Esophagus muscularis mucosa (tissue), 4 donors: ENCODE data around the gene LIPC. TPM values are rescaled to one million over a fixed set of nuclear protein-coding genes. Genes with fewer than 3 reads are reported as not detected.

Experiments
- DNase-seq: peaks from one replicate; pipeline ENCODE4 v3.0.0-alpha.2; 2017; ENCODE audit errors: extremely low spot score
- H3K27ac ChIP-seq, 4 donors: fragments of 200-600 bp; sonication (generic); replicated peaks in 1 of 4; 1 replicate in 3 of 4; 2 replicates in 1 of 4; pipeline ENCODE4 v1.5.1; 2016 to 2019; ENCODE audit warnings: mild to moderate bottlenecking in 1 of 4
- H3K27me3 ChIP-seq, 4 donors: fragments of 200-600 bp; sonication (generic); one replicate each; pipeline versions ENCODE4 v1.5.1 to v1.6.0; 2016 to 2019
- H3K36me3 ChIP-seq, 4 donors: fragments of 200-600 bp; sonication (generic); one replicate each; pipeline ENCODE4 v1.5.1; 2016 to 2019
- H3K4me1 ChIP-seq, 4 donors: fragments of 200-600 bp; sonication (generic); one replicate each; pipeline ENCODE4 v1.5.1; 2016 to 2019
- H3K4me3 ChIP-seq, 4 donors: fragments of 200-600 bp; sonication (generic); 1 replicate in 2 of 4; 2 replicates in 2 of 4; pipeline ENCODE4 v1.5.1; 2016 to 2019; ENCODE audit warnings: mild to moderate bottlenecking in 4 of 4, moderate library complexity in 1 of 4
- H3K9me3 ChIP-seq, 4 donors: fragments of 200-600 bp; sonication (generic); 1 replicate in 3 of 4; 2 replicates in 1 of 4; pipeline ENCODE4 v1.5.1; 2016 to 2019
- EP300 ChIP-seq: sonication (generic); formaldehyde crosslinking; IDR thresholded peaks from one replicate; pipeline ENCODE4 v1.6.1; 2017; ENCODE audit warnings: antibody characterized with exemption
- POLR2A ChIP-seq: fragments of 450-650 bp; IDR thresholded peaks from one replicate; pipeline ENCODE4 v1.6.1; 2017; ENCODE audit warnings: antibody characterized with exemption, moderate library complexity, mild to moderate bottlenecking, low read depth
- POLR2AphosphoS5 ChIP-seq, 2 donors: sonication (generic); formaldehyde crosslinking; IDR thresholded peaks; one replicate each; pipeline ENCODE4 v1.6.1; 2017; ENCODE audit warnings: antibody characterized with exemption in 2 of 2
- WGBS: methylation state at CpG from one replicate; pipeline ENCODE4 v1.1.5; 2018; 5-methylcytosine and 5-hydroxymethylcytosine counted together
- intact Hi-C: fragments of 100-400 bp; cut with DNase I; formaldehyde crosslinking; loops from one replicate; pipeline ENCODE4 v1.15.1; 2023
- total RNA-seq, 4 donors: library from RNA; depleted of rRNA; stranded (reverse); fragments of >200 nt; gene quantifications; one replicate each; pipeline versions ENCODE4 v1.1.0 to v1.2.1, GENCODE V29; 2016
- TF ChIP-seq, protein P1 (sequence below), 3 experiments: fragments of 200-600 bp in 2 of 3; fragments of 450-650 bp in 1 of 3; sonication (generic) in 2 of 3; IDR thresholded peaks; one replicate each; pipeline ENCODE4 v1.5.1; 2017 to 2019; ENCODE audit warnings: antibody characterized with exemption in 3 of 3, mild to moderate bottlenecking in 2 of 3, moderate library complexity in 1 of 3

LIPC gene
- total RNA-seq, 4 donors from 2014 or later, result 0.06 to 0.63 (median 0.37) TPM

DNA sequence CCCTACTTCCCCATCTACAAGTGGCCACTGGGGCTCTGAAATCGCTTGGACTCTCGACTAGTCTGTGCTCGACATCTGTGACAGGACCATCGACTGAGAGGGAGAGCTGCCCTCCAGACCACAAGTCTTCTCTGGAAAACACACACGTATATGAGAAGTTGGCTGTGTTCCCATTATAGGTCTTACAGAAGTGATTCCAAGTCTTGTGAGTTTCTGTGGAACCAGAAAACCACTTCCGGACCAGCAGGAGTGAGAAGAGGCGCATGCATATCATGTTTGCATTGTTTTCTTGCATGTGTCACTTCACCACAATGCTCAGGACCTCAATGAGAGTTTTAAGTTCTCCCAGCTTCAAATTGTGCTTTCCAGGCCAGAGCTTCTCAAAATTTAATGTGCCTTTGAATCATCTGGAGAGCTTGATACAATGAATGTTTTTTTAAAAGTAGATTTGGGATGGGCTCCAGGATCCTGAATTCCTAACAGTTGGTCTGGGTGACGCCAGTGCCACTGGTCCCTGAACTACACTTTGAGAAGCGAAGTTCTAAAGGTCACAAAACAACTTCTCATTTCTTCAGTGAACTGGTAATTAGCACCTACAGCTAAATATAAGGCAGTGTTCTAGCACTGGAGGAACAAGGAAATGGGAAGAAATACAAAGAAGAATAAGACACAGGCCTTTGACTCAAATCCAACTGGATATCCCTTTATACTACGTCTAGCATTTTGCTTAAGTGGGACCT is 15.7 kb downstream of the LIPC start:
- no peak overlapping the region for H3K4me3 ChIP-seq
- no peak for DNase-seq
- no peak for TF ChIP-seq POLR2AphosphoS5 (IDR thresholded peaks at IDR 0.05)
- TF ChIP-seq, protein P1, sequence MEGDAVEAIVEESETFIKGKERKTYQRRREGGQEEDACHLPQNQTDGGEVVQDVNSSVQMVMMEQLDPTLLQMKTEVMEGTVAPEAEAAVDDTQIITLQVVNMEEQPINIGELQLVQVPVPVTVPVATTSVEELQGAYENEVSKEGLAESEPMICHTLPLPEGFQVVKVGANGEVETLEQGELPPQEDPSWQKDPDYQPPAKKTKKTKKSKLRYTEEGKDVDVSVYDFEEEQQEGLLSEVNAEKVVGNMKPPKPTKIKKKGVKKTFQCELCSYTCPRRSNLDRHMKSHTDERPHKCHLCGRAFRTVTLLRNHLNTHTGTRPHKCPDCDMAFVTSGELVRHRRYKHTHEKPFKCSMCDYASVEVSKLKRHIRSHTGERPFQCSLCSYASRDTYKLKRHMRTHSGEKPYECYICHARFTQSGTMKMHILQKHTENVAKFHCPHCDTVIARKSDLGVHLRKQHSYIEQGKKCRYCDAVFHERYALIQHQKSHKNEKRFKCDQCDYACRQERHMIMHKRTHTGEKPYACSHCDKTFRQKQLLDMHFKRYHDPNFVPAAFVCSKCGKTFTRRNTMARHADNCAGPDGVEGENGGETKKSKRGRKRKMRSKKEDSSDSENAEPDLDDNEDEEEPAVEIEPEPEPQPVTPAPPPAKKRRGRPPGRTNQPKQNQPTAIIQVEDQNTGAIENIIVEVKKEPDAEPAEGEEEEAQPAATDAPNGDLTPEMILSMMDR (IDR thresholded peaks at IDR 0.05), result no peak
- TF ChIP-seq EP300, result no peak
- TF ChIP-seq POLR2A, result no peak
- no peaks in the 10 kb centered on the region for H3K9me3 ChIP-seq
- H3K27me3 ChIP-seq, result no peaks in the 10 kb centered on the region
- H3K27ac ChIP-seq, result no peak overlapping the region
- intact Hi-C loops, result no loop called here
- no peaks in the 10 kb centered on the region for H3K36me3 ChIP-seq
- WGBS, result 73% methylated on average over 10 of the region's 10 CpGs
- H3K4me1 ChIP-seq, result peaks cover 0 to 17% (median 12%) of the 10 kb centered on the region in 4 donors

DNA sequence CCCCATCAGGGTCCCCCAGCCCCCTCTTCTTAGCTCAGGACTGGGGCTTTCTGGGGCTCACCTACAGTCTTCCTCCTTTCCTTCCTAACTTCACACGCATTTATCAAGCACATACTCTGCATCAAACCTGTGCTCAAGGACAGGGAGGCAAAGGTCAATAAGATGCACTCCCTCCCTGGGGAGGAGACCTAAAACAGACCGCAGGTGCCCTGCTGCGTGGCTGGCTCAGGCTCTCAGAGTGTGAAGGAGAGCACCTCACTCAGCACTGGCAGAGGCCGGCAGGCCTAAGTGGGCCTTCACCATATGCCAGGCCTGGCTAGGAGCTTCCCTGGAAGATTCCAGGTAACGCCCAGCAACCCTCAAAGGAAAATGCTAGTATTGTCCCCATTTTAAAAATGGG is 16.5 kb downstream of the LIPC start:
- Histone ChIP-seq H3K27me3 (no peaks in the 10 kb centered on the region), H3K4me3 (no peak overlapping the region), H3K4me1 (peaks cover 0 to 17% (median 12%) of the 10 kb centered on the region in 4 donors), H3K9me3 (no peaks in the 10 kb centered on the region), H3K27ac (no peak overlapping the region), H3K36me3 (no peaks in the 10 kb centered on the region)
- no peak for DNase-seq
- 96% methylated on average over 5 of the region's 5 CpGs for WGBS
- no peak for TF ChIP-seq EP300
- intact Hi-C loops, result no loop called here

DNA sequence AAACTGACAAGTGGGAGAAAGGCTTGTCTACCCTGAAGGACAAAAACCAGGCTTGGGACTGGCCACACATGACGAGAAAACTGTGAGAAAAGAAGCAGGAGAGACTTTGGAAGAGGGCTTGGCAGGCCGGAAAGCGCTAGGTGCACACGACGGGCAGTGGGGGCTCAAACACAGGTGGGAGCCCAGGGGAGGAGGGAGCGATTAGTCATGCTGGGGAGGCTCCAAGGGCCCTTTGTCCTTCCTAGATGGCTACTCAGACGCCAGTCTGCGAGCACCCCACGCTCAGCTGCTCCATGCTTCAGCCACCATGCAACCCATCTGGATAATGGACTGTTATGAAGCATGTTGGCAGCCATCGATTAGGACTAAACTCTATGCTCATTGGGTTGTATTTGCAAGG is 17.1 kb downstream of the LIPC start:
- H3K27ac ChIP-seq, result no peak overlapping the region
- no peaks in the 10 kb centered on the region for H3K27me3 ChIP-seq
- no peak for TF ChIP-seq EP300
- TF ChIP-seq POLR2AphosphoS5 (IDR thresholded peaks at IDR 0.05), result no peak
- TF ChIP-seq POLR2A, result no peak
- TF ChIP-seq, protein P1 (IDR thresholded peaks at IDR 0.05), result no peak
- intact Hi-C loops, result no loop called here
- WGBS, result 89% methylated on average over 10 of the region's 10 CpGs
- DNase-seq, result no peak
- H3K9me3 ChIP-seq, result no peaks in the 10 kb centered on the region
- no peak overlapping the region for H3K4me3 ChIP-seq
- no peaks in the 10 kb centered on the region for H3K36me3 ChIP-seq
- H3K4me1 ChIP-seq, result peaks cover 0 to 17% (median 12%) of the 10 kb centered on the region in 4 donors

DNA sequence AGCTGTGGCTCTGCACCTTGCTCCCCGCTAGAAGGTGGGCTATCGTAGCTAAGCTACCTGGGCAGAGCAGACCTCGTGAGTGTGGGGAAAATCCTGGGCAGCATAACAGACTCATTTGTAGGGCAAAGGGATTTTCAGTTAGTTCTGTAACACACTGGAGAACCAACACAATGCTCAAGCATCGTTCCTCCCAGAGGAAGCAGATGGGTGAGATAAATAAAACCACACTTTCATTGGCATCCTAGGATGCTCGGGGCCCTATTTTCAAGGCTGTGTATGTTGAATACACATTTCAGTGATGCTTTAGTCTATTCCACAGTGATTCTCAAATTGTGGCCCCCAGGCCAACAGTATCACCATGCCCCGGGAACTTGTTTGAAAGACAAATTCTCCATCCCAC is 20.0 kb downstream of the LIPC start:
- Histone ChIP-seq H3K27ac (no peak overlapping the region), H3K36me3 (no peaks in the 10 kb centered on the region), H3K4me3 (no peak overlapping the region), H3K9me3 (no peaks in the 10 kb centered on the region), H3K27me3 (no peaks in the 10 kb centered on the region), H3K4me1 (peaks cover 0 to 10% (median 8%) of the 10 kb centered on the region in 4 donors)
- TF ChIP-seq, protein P1 (IDR thresholded peaks at IDR 0.05), result no peak
- TF ChIP-seq POLR2A (no peak), EP300 (no peak), POLR2AphosphoS5 (IDR thresholded peaks at IDR 0.05) (no peak)
- intact Hi-C loops, result no loop called here
- DNase-seq, result no peak
- 96% methylated on average over 6 of the region's 6 CpGs for WGBS

DNA sequence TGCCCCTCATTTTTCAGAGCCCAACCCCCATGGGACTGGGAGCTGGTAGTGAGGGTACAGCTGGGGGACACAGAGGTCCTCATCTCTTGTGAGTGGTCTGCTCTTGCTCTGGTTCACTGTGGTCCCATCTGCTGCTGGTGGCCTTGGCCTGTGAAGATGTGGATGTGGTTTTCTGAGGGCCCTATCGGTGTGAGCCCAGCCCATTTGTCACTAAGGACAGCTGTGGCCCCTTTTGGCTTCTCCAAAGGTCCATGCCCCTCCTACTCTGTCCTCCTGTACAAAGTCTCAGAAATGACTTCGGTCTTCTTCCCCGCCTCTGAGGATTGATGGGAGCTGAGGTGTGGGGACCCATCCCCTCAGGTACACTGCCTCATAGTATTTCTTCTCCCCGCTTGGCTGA is 21.0 kb downstream of the LIPC start:
- no peaks in the 10 kb centered on the region for H3K36me3 ChIP-seq
- peaks cover under 1 to 6% (median 2%) of the 10 kb centered on the region in 4 donors for H3K4me1 ChIP-seq
- no peaks in the 10 kb centered on the region for H3K9me3 ChIP-seq
- DNase-seq, result no peak
- H3K4me3 ChIP-seq, result no peak overlapping the region
- H3K27ac ChIP-seq, result no peak overlapping the region
- TF ChIP-seq, protein P1 (IDR thresholded peaks at IDR 0.05), result no peak
- no peak for TF ChIP-seq POLR2A
- TF ChIP-seq EP300, result no peak
- TF ChIP-seq POLR2AphosphoS5 (IDR thresholded peaks at IDR 0.05), result no peak
- intact Hi-C loops, result no loop called here
- WGBS, result 82% methylated on average over 4 of the region's 4 CpGs
- no peaks in the 10 kb centered on the region for H3K27me3 ChIP-seq
